Liver (tissue), 9 donors: ENCODE measurements around the gene S100G. TPM values are rescaled to one million over a fixed set of nuclear protein-coding genes. Genes with fewer than 3 reads are reported as not detected.

Experiments
- DNase-seq: peaks from one replicate; pipeline ENCODE4 v3.0.0-alpha.2; 2017; ENCODE audit warnings: low spot score
- H3K27ac ChIP-seq, 2 donors: one replicate each; pipeline ENCODE4 v1.7.0; 2013; ENCODE audit warnings: inconsistent platforms in 2 of 2, low read length in 2 of 2, control low read depth in 1 of 2, low read depth in 1 of 2, mild to moderate bottlenecking in 1 of 2
- H3K27me3 ChIP-seq, 4 donors: one replicate each; pipeline versions ENCODE4 v1.6.1 to v1.7.0; 2013; ENCODE audit warnings: low read length in 3 of 4, inconsistent platforms in 1 of 4, mild to moderate bottlenecking in 1 of 4, moderate library complexity in 1 of 4; ENCODE audit not compliant: control insufficient read depth in 4 of 4, insufficient read depth in 4 of 4
- H3K36me3 ChIP-seq, 4 donors: one replicate each; pipeline versions ENCODE4 v1.6.1 to v1.7.0; 2013; ENCODE audit warnings: low read length in 3 of 4, mild to moderate bottlenecking in 3 of 4, low read depth in 1 of 4, moderate library complexity in 1 of 4; ENCODE audit not compliant: control insufficient read depth in 4 of 4, insufficient read depth in 3 of 4
- H3K4me1 ChIP-seq, 4 donors: one replicate each; pipeline versions ENCODE4 v1.6.1 to v1.7.0; 2013; ENCODE audit warnings: low read length in 3 of 4, mild to moderate bottlenecking in 3 of 4, moderate library complexity in 1 of 4; ENCODE audit not compliant: control insufficient read depth in 4 of 4, insufficient read depth in 4 of 4
- H3K4me3 ChIP-seq, 3 donors: one replicate each; pipeline versions ENCODE4 v1.6.1 to v1.7.0; 2013; ENCODE audit warnings: low read length in 3 of 3, control low read depth in 1 of 3, low read depth in 1 of 3, mild to moderate bottlenecking in 1 of 3
- H3K9ac ChIP-seq, 2 donors: one replicate each; pipeline ENCODE4 v1.7.0; 2013; ENCODE audit warnings: low read length in 2 of 2, mild to moderate bottlenecking in 2 of 2, moderate library complexity in 2 of 2, control low read depth in 1 of 2, low read depth in 1 of 2
- H3K9me3 ChIP-seq, 4 donors: one replicate each; pipeline versions ENCODE4 v1.6.1 to v1.7.0; 2013; ENCODE audit warnings: low read length in 3 of 4; ENCODE audit not compliant: control insufficient read depth in 4 of 4
- ATF3 ChIP-seq: IDR thresholded peaks from 2 replicates; pipeline ENCODE4 v1.6.1; 2016; ENCODE audit warnings: antibody characterized with exemption
- CTCF ChIP-seq: fragments of 150-350 bp; IDR thresholded peaks from 2 replicates; pipeline ENCODE4 v1.5.1; 2017; ENCODE audit warnings: improper control_type of control experiment, low read depth, low read length; ENCODE audit not compliant: missing input control
- EGR1 ChIP-seq, 2 donors: IDR thresholded peaks; 2 replicates each; pipeline ENCODE4 v1.6.1; 2016 to 2018; ENCODE audit warnings: antibody characterized with exemption in 2 of 2, low read depth in 2 of 2
- FOXA1 ChIP-seq: IDR thresholded peaks from 2 replicates; pipeline ENCODE4 v1.6.1; 2016; ENCODE audit warnings: antibody characterized with exemption
- FOXA2 ChIP-seq: IDR thresholded peaks from 2 replicates; pipeline ENCODE4 v1.6.1; 2016; ENCODE audit warnings: antibody characterized with exemption
- GABPA ChIP-seq, 2 donors: IDR thresholded peaks in 1 of 2; conservative IDR thresholded peaks in 1 of 2; 2 replicates each; pipeline ENCODE4 v1.6.1; 2016; ENCODE audit warnings: antibody characterized with exemption in 2 of 2, mild to moderate bottlenecking in 1 of 2, moderate library complexity in 1 of 2
- HNF4A ChIP-seq, 2 donors: conservative IDR thresholded peaks; 2 replicates each; pipeline ENCODE4 v1.6.1; 2016; ENCODE audit warnings: antibody characterized with exemption in 2 of 2, mild to moderate bottlenecking in 2 of 2
- HNF4G ChIP-seq: IDR thresholded peaks from 2 replicates; pipeline ENCODE4 v1.6.1; 2016; ENCODE audit warnings: antibody characterized with exemption
- JUND ChIP-seq, 2 donors: IDR thresholded peaks; 2 replicates each; pipeline ENCODE4 v1.6.1; 2016; ENCODE audit warnings: antibody characterized with exemption in 2 of 2
- MAX ChIP-seq: IDR thresholded peaks from 2 replicates; pipeline ENCODE4 v1.6.1; 2016; ENCODE audit warnings: antibody characterized with exemption
- NR2F2 ChIP-seq: IDR thresholded peaks from 2 replicates; pipeline ENCODE4 v1.6.1; 2016; ENCODE audit warnings: antibody characterized with exemption
- RAD21 ChIP-seq, 2 donors: IDR thresholded peaks; 2 replicates each; pipeline ENCODE4 v1.6.1; 2016; ENCODE audit warnings: antibody characterized with exemption in 2 of 2, mild to moderate bottlenecking in 2 of 2
- REST ChIP-seq: IDR thresholded peaks from 2 replicates; pipeline ENCODE4 v1.6.1; 2016; ENCODE audit warnings: antibody characterized with exemption, mild to moderate bottlenecking
- RXRA ChIP-seq, 2 donors: IDR thresholded peaks; 2 replicates each; pipeline ENCODE4 v1.6.1; 2017 to 2018; ENCODE audit warnings: antibody characterized with exemption in 2 of 2, mild to moderate bottlenecking in 1 of 2
- SP1 ChIP-seq: IDR thresholded peaks from 2 replicates; pipeline ENCODE4 v1.6.1; 2018; ENCODE audit warnings: antibody characterized with exemption, mild to moderate bottlenecking
- YY1 ChIP-seq: IDR thresholded peaks from 2 replicates; pipeline ENCODE4 v1.6.1; 2016; ENCODE audit warnings: antibody characterized with exemption, mild to moderate bottlenecking
- ZBTB33 ChIP-seq: IDR thresholded peaks from 2 replicates; pipeline ENCODE4 v1.6.1; 2016; ENCODE audit warnings: antibody characterized with exemption
- WGBS: extraction: QIAGEN DNeasy Blood & Tissue Kit; methylation state at CpG from one replicate; pipeline ENCODE4 v1.1.7; 2013; 5-methylcytosine and 5-hydroxymethylcytosine counted together
- polyA plus RNA-seq, 2 donors: library from polyadenylated mRNA; stranded (reverse) in 1 of 2; unstranded in 1 of 2; fragments of 200-250 nt in 1 of 2; fragments of >200 nt in 1 of 2; fragmentation: Nextera tagmentation in 1 of 2; extraction: Ambion mirVana in 1 of 2; gene quantifications; one replicate each; pipeline versions ENCODE4 v1.2.1 to v1.2.3, GENCODE V29; 2013 to 2015
- total RNA-seq, 2 donors: library from RNA; depleted of rRNA; stranded (reverse); fragments of >200 nt; gene quantifications; one replicate each; pipeline ENCODE4 v1.2.3, GENCODE V29; 2014
- donor health status: healthy.
- donor health status: healthy.
- donor health status: healthy.
- donor health status: healthy.
- donor health status: healthy.

S100G gene
- total and polyA plus RNA-seq, 4 donors = not detected

GRCh38 chrX:16639966-16640365 is 10.0 kb upstream of the S100G start:
- 90% methylated on average over 6 of the region's 6 CpGs for WGBS
- no peak for DNase-seq
- H3K4me3 ChIP-seq = no peak overlapping the region
- TF ChIP-seq NR2F2 (no peak), FOXA2 (no peak), ZBTB33 (no peak), REST (no peak), EGR1 (IDR thresholded peaks at IDR 0.05; ENCODE audit: low read depth in 2 of 2) (no peak), CTCF (no peak), YY1 (no peak), HNF4G (no peak)
- no peak overlapping the region for H3K9ac ChIP-seq
- H3K4me1 ChIP-seq = no peaks in the 10 kb centered on the region
- H3K36me3 ChIP-seq = peaks cover 0 to 2% (median under 1%) of the 10 kb centered on the region in 4 donors
- no peaks in the 10 kb centered on the region for H3K27me3 ChIP-seq
- H3K27ac ChIP-seq = no peak overlapping the region
- H3K9me3 ChIP-seq = no peaks in the 10 kb centered on the region

- Histone ChIP-seq H3K36me3 (peaks cover 0 to 2% (median under 1%) of the 10 kb centered on the region in 4 donors), H3K4me3 (no peak overlapping the region), H3K4me1 (no peaks in the 10 kb centered on the region), H3K27me3 (no peaks in the 10 kb centered on the region), H3K9ac (no peak overlapping the region), H3K27ac (no peak overlapping the region), H3K9me3 (no peaks in the 10 kb centered on the region)
- WGBS = 100% methylated on average over 4 of the region's 4 CpGs
- DNase-seq = no peak
- TF ChIP-seq HNF4A (conservative IDR thresholded peaks at IDR 0.05) = no peak
- no peak for TF ChIP-seq NR2F2
- TF ChIP-seq GABPA (IDR thresholded peaks at IDR 0.05 in 1 of 2, conservative IDR thresholded peaks at IDR 0.05 in 1 of 2) = no peak
- TF ChIP-seq RAD21 (IDR thresholded peaks at IDR 0.05) = no peak
- TF ChIP-seq YY1 = no peak
- TF ChIP-seq FOXA2 = no peak
- TF ChIP-seq SP1 = no peak
- TF ChIP-seq FOXA1 = no peak
- TF ChIP-seq MAX = no peak
- no peak for TF ChIP-seq ZBTB33
- no peak for TF ChIP-seq REST
- TF ChIP-seq ATF3 = no peak
- TF ChIP-seq JUND (IDR thresholded peaks at IDR 0.05) = no peak
- no peak for TF ChIP-seq HNF4G
- no peak for TF ChIP-seq EGR1 (IDR thresholded peaks at IDR 0.05; ENCODE audit: low read depth in 2 of 2)
- TF ChIP-seq RXRA (IDR thresholded peaks at IDR 0.05) = no peak
Measured at GRCh38 chrX:16640823-16641222, 9.1 kb upstream of the S100G start.
